Hepatocyte (in vitro differentiated cells): ENCODE data around the gene TULP4.

Source experiments
- CTCF ChIP-seq: fragments of 200-600 bp; sonication (generic); IDR thresholded peaks from 2 replicates; pipeline ENCODE4 v1.5.1; 2016; ENCODE audit warnings: antibody characterized with exemption, mild to moderate bottlenecking; ENCODE audit not compliant: poor library complexity
- EZH2 ChIP-seq: fragments of 200-600 bp; sonication (generic); IDR thresholded peaks from 2 replicates; pipeline ENCODE4 v1.6.1; 2016; ENCODE audit warnings: antibody characterized with exemption, mild to moderate bottlenecking, borderline replicate concordance
- EZH2phosphoT487 ChIP-seq: fragments of 200-600 bp; sonication (generic); IDR thresholded peaks from one replicate; pipeline ENCODE4 v1.6.1; 2018; ENCODE audit warnings: antibody characterized with exemption, mild to moderate bottlenecking, low read depth, moderate library complexity; ENCODE audit not compliant: unreplicated experiment, severe bottlenecking

- TF ChIP-seq CTCF (no peak), EZH2phosphoT487 (no peak), EZH2 (no peak)
Measured at GRCh38 chr6:158323561-158323958, 11.3 kb downstream of the TULP4 start.
